ENCODE measurements around the gene ANKRD7. TPM values are rescaled to one million over a fixed set of nuclear protein-coding genes. Genes with fewer than 3 reads are reported as not detected.

The ANKRD7 gene
- total and polyA plus RNA-seq, 2 donors (not counting 3 experiments of a cell fraction or from before 2014, with no cell fraction given): 0.82 TPM; not detected in 1

DNA sequence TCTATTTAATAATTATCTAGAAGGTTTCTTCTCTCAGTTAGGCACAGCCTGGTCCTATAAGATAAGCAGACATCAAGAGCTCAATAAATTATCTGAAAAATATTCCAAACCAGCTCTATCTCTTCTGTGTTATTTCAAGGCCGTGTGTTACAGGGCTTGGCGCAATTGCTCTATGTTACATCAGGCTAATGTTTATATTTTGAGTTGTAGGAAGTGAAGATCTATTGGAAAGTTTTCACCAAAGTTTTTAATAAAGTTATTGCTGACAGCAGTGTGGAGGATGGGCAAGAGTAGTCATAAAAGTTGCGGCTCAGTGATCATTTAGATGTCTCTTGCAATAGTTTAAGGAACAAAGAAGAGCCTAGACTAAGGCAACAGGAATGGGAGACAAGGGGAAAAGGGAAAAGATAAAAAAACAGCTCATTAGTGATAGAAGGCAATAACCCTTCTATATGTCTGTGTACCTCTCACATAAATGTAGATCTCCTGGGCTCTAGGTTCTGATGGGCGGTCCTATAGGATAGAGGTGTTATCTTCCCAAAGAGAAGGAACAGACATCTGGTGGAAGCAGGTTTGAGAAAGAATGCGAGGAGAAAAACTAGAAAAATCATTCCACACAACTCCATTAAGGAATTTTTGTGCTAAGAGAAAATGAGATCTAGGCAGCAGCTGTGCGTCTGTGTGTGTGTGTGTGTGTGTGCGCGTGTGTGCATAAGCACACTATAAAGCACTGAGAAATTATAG lies 5.9 kb upstream of the ANKRD7 start:
- Histone ChIP-seq H3K9me1 (replicated peaks; ENCODE audit: control insufficient read depth, extremely low read depth, insufficient read depth, low read length) (no peaks in the 10 kb centered on the region), H3K79me2 (ENCODE audit: control insufficient read depth, insufficient read depth, low read length) (no peaks in the 10 kb centered on the region), H3K9ac (replicated peaks; ENCODE audit: extremely low read depth, insufficient read depth, low read length) (no peak overlapping the region), H2AFZ (ENCODE audit: low read depth, low read length) (no peak overlapping the region), H3K4me3 (replicated peaks in 1 of 3; ENCODE audit: insufficient read depth in 1 of 3, low read depth in 1 of 3, low read length in 3 of 3) (no peak overlapping the region), H3K27ac (ENCODE audit: insufficient read depth, low read depth, low read length) (no peak overlapping the region), H3K9me3 (replicated peaks; ENCODE audit: control insufficient read depth, insufficient read depth, low read length) (no peaks in the 10 kb centered on the region), H3K36me3 (ENCODE audit: control insufficient read depth in 2 of 2, extremely low read depth in 1 of 2, insufficient read depth in 2 of 2, low read length in 2 of 2) (no peaks in the 10 kb centered on the region), H3K4me1 (ENCODE audit: control insufficient read depth, extremely low read depth, insufficient read depth, low read length) (peaks cover 3% of the 10 kb centered on the region), H3K27me3 (ENCODE audit: control insufficient read depth in 2 of 2, insufficient read depth in 2 of 2, low read length in 2 of 2) (peaks cover 0 to 2% of the 10 kb centered on the region in 2 experiments), H3K4me2 (ENCODE audit: insufficient read depth, low read length) (no peak overlapping the region), H4K20me1 (replicated peaks; ENCODE audit: control insufficient read depth, extremely low read depth, insufficient read depth, low read length) (no peaks in the 10 kb centered on the region)
- TF ChIP-seq POLR2A (IDR thresholded peaks at IDR 0.05; ENCODE audit: low read depth, low read length) (no peak), EZH2 (IDR thresholded peaks at IDR 0.05; ENCODE audit: borderline replicate concordance, low read depth, low read length, severe bottlenecking) (no peak), MYC (IDR thresholded peaks at IDR 0.05; ENCODE audit: low read depth, low read length) (no peak), POLR2AphosphoS5 (IDR thresholded peaks at IDR 0.05; ENCODE audit: insufficient read depth, low read depth, low read length) (no peak)
- TF ChIP-seq, protein P1, sequence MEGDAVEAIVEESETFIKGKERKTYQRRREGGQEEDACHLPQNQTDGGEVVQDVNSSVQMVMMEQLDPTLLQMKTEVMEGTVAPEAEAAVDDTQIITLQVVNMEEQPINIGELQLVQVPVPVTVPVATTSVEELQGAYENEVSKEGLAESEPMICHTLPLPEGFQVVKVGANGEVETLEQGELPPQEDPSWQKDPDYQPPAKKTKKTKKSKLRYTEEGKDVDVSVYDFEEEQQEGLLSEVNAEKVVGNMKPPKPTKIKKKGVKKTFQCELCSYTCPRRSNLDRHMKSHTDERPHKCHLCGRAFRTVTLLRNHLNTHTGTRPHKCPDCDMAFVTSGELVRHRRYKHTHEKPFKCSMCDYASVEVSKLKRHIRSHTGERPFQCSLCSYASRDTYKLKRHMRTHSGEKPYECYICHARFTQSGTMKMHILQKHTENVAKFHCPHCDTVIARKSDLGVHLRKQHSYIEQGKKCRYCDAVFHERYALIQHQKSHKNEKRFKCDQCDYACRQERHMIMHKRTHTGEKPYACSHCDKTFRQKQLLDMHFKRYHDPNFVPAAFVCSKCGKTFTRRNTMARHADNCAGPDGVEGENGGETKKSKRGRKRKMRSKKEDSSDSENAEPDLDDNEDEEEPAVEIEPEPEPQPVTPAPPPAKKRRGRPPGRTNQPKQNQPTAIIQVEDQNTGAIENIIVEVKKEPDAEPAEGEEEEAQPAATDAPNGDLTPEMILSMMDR (IDR thresholded peaks at IDR 0.05; ENCODE audit: extremely low read depth in 1 of 2, insufficient read depth in 1 of 2, low read depth in 1 of 2, low read length in 2 of 2): no peak
- no TSS peak for BruUV-seq (replicated peaks)
- POLR2A ChIA-PET: no interaction called here
- dilution Hi-C loops (cut with MboI; ENCODE audit: extremely low pct_ligation_motif_present, low sequenced_read_pairs) (no loop called here), intact Hi-C loops (cut with micrococcal nuclease) (no loop called here)
- CTCF ChIA-PET: no interaction called here
- FAIRE-seq: no peak
- no peak for DNase-seq (ENCODE audit: low read depth, low spot score)

DNA sequence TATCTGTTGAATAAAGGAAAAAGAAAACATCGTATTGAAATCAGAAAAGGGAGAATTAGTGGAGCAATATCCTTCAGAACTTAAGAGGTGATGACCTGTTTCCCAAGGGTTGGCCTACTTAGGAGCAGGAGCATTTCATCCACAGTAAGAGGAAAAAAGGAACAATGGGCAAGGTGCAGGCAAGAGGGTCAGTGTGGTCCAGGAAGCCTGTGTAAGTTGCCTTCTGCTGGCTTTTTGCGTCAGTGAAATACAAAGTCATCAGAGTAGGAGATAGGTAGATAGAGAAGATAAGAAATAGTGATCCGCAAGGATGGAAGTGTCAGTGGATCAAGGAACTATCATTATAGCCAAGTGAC lies 5.4 kb upstream of the ANKRD7 start:
- H3K9ac ChIP-seq (replicated peaks; ENCODE audit: extremely low read depth, insufficient read depth, low read length): no peak overlapping the region
- ChIA-PET CTCF (no interaction called here), POLR2A (no interaction called here)
- no peak overlapping the region for H2AFZ ChIP-seq (ENCODE audit: low read depth, low read length)
- intact Hi-C loops (cut with micrococcal nuclease): no loop called here
- H3K9me3 ChIP-seq (replicated peaks; ENCODE audit: control insufficient read depth, insufficient read depth, low read length): no peaks in the 10 kb centered on the region
- no peaks in the 10 kb centered on the region for H3K9me1 ChIP-seq (replicated peaks; ENCODE audit: control insufficient read depth, extremely low read depth, insufficient read depth, low read length)
- peaks cover 0 to 2% of the 10 kb centered on the region in 2 experiments for H3K27me3 ChIP-seq (ENCODE audit: control insufficient read depth in 2 of 2, insufficient read depth in 2 of 2, low read length in 2 of 2)
- H4K20me1 ChIP-seq (replicated peaks; ENCODE audit: control insufficient read depth, extremely low read depth, insufficient read depth, low read length): no peaks in the 10 kb centered on the region
- H3K4me3 ChIP-seq (replicated peaks in 1 of 3; ENCODE audit: insufficient read depth in 1 of 3, low read depth in 1 of 3, low read length in 3 of 3): no peak overlapping the region
- H3K4me1 ChIP-seq (ENCODE audit: control insufficient read depth, extremely low read depth, insufficient read depth, low read length): peaks cover 3% of the 10 kb centered on the region
- DNase-seq (ENCODE audit: low read depth, low spot score) (no peak), FAIRE-seq (no peak)
- H3K36me3 ChIP-seq (ENCODE audit: control insufficient read depth in 2 of 2, extremely low read depth in 1 of 2, insufficient read depth in 2 of 2, low read length in 2 of 2): no peaks in the 10 kb centered on the region
- TF ChIP-seq EZH2 (IDR thresholded peaks at IDR 0.05; ENCODE audit: borderline replicate concordance, low read depth, low read length, severe bottlenecking): no peak
- TF ChIP-seq, protein P1 (IDR thresholded peaks at IDR 0.05; ENCODE audit: extremely low read depth in 1 of 2, insufficient read depth in 1 of 2, low read depth in 1 of 2, low read length in 2 of 2): no peak
- TF ChIP-seq JUN (IDR thresholded peaks at IDR 0.05; ENCODE audit: borderline replicate concordance, insufficient read depth, insufficient read length, low read depth): no peak
- no peak for TF ChIP-seq POLR2A (IDR thresholded peaks at IDR 0.05; ENCODE audit: low read depth, low read length)
- TF ChIP-seq POLR2AphosphoS5 (IDR thresholded peaks at IDR 0.05; ENCODE audit: insufficient read depth, low read depth, low read length): no peak
- dilution Hi-C loops (cut with MboI; ENCODE audit: extremely low pct_ligation_motif_present, low sequenced_read_pairs): no loop called here
- no peaks in the 10 kb centered on the region for H3K79me2 ChIP-seq (ENCODE audit: control insufficient read depth, insufficient read depth, low read length)
- BruUV-seq (replicated peaks): no TSS peak
- no peak overlapping the region for H3K4me2 ChIP-seq (ENCODE audit: insufficient read depth, low read length)
- no peak overlapping the region for H3K27ac ChIP-seq (ENCODE audit: insufficient read depth, low read depth, low read length)

Data from endothelial cell of umbilical vein (primary cell).